ENCODE measurements around the gene KLHL18. TPM values are rescaled to one million over a fixed set of nuclear protein-coding genes. Genes with fewer than 3 reads are reported as not detected.
"Not testable (repeated sequence)": the region's sequence is repeated elsewhere in the genome, so short reads cannot be mapped to it uniquely, and the experiment has no call there.

KLHL18 gene
- total RNA-seq, 2 experiments from 2014 or later: 20.7 to 21.6 TPM

- DNase-seq: no peak
- CTCF ChIA-PET: no interaction called here
- Mint-ChIP-seq H3K4me3 (no peak overlapping the region), H3K27ac (no peak overlapping the region), H3K9me3 (no peaks in the 10 kb centered on the region), H3K36me3 (ENCODE audit: low read depth) (peaks cover 29% of the 10 kb centered on the region), H3K4me1 (ENCODE audit: low read depth) (peaks cover 29% of the 10 kb centered on the region), H3K27me3 (ENCODE audit: low read depth) (no peaks in the 10 kb centered on the region)
- intact Hi-C loops (cut with micrococcal nuclease): no loop called here
Observed at GRCh38 chr3:47299381-47300318, 16.9 kb downstream of the KLHL18 start.

- CTCF ChIA-PET: no interaction called here
Observed at GRCh38 chr3:47301456-47301855, 18.7 kb downstream of the KLHL18 start.

GRCh38 chr3:47306022-47306421, 23.3 kb downstream of the KLHL18 start:
- Mint-ChIP-seq H3K4me1 (ENCODE audit: low read depth) (peaks cover 11% of the 10 kb centered on the region), H3K27ac (no peak overlapping the region), H3K36me3 (ENCODE audit: low read depth) (peaks cover 37% of the 10 kb centered on the region), H3K27me3 (ENCODE audit: low read depth) (no peaks in the 10 kb centered on the region), H3K4me3 (no peak overlapping the region), H3K9me3 (no peaks in the 10 kb centered on the region)
- no peak for DNase-seq
- CTCF ChIA-PET: interaction anchor here (0.7 kb wide), 1 partner anchor 17 kb away, joined by 3 read pairs; no protein-coding TSS in a partner anchor
- intact Hi-C loops (cut with micrococcal nuclease): no loop called here

More at GRCh38 chr3:47301456-47301855, 18.7 kb downstream of the KLHL18 start:
- Mint-ChIP-seq H3K9me3 (no peaks in the 10 kb centered on the region), H3K27me3 (ENCODE audit: low read depth) (no peaks in the 10 kb centered on the region), H3K27ac (no peak overlapping the region), H3K4me1 (ENCODE audit: low read depth) (peaks cover 21% of the 10 kb centered on the region), H3K4me3 (no peak overlapping the region), H3K36me3 (ENCODE audit: low read depth) (peaks cover 31% of the 10 kb centered on the region)
- intact Hi-C loops (cut with micrococcal nuclease): no loop called here
- no peak for DNase-seq

GRCh38 chr3:47309231-47309630, 26.5 kb downstream of the KLHL18 start:
- Mint-ChIP-seq H3K4me1 (ENCODE audit: low read depth) (peaks cover 17% of the 10 kb centered on the region), H3K36me3 (ENCODE audit: low read depth) (peaks cover 20% of the 10 kb centered on the region)
- H3K27me3 Mint-ChIP-seq (ENCODE audit: low read depth); intact Hi-C loops (cut with micrococcal nuclease); H3K27ac Mint-ChIP-seq; DNase-seq; H3K4me3 Mint-ChIP-seq; H3K9me3 Mint-ChIP-seq: not testable (repeated sequence)
- CTCF ChIA-PET: interaction anchor here (0.6 kb wide), 2 partner anchors 35 to 86 kb away, joined by 3 to 4 read pairs; no protein-coding TSS in a partner anchor

- Mint-ChIP-seq H3K27me3 (ENCODE audit: low read depth) (no peaks in the 10 kb centered on the region), H3K27ac (no peak overlapping the region), H3K4me1 (ENCODE audit: low read depth) (peaks cover 19% of the 10 kb centered on the region), H3K9me3 (no peaks in the 10 kb centered on the region), H3K36me3 (ENCODE audit: low read depth) (peaks cover 16% of the 10 kb centered on the region), H3K4me3 (no peak overlapping the region)
- no peak for DNase-seq
- intact Hi-C loops (cut with micrococcal nuclease): loop anchor here (2.0 kb wide), 1 partner anchor 54 kb away; no protein-coding TSS in a partner anchor
- CTCF ChIA-PET: interaction anchor here (0.6 to 0.7 kb wide), 2 partner anchors 27 to 72 kb away, joined by 3 to 4 read pairs; no protein-coding TSS in a partner anchor
Observed at GRCh38 chr3:47310391-47310790, 27.6 kb downstream of the KLHL18 start.

- intact Hi-C loops (cut with micrococcal nuclease): no loop called here
- H3K4me1 Mint-ChIP-seq (ENCODE audit: low read depth): peaks cover 13% of the 10 kb centered on the region
- no peaks in the 10 kb centered on the region for H3K27me3 Mint-ChIP-seq (ENCODE audit: low read depth)
- DNase-seq: no peak
- H3K4me3 Mint-ChIP-seq: no peak overlapping the region
- CTCF ChIA-PET: interaction anchor here (0.9 to 2.9 kb wide), 5 partner anchors 10 to 149 kb away, joined by 3 to 17 read pairs (median 3); no protein-coding TSS in a partner anchor
- no peak overlapping the region for H3K27ac Mint-ChIP-seq
- no peaks in the 10 kb centered on the region for H3K9me3 Mint-ChIP-seq
- peaks cover 7% of the 10 kb centered on the region for H3K36me3 Mint-ChIP-seq (ENCODE audit: low read depth)
Observed at GRCh38 chr3:47313341-47314055, 30.8 kb downstream of the KLHL18 start.

GRCh38 chr3:47314056-47314764, 31.5 kb downstream of the KLHL18 start:
- CTCF ChIA-PET: interaction anchor here (0.7 to 2.9 kb wide), 6 partner anchors 9 to 294 kb away, joined by 3 to 17 read pairs (median 4); no protein-coding TSS in a partner anchor
- intact Hi-C loops (cut with micrococcal nuclease): no loop called here
- Mint-ChIP-seq H3K9me3 (no peaks in the 10 kb centered on the region), H3K4me1 (ENCODE audit: low read depth) (peaks cover 13% of the 10 kb centered on the region), H3K27ac (no peak overlapping the region), H3K36me3 (ENCODE audit: low read depth) (peaks cover 3% of the 10 kb centered on the region), H3K4me3 (no peak overlapping the region), H3K27me3 (ENCODE audit: low read depth) (no peaks in the 10 kb centered on the region)
- DNase-seq: no peak

- no peaks in the 10 kb centered on the region for H3K27me3 Mint-ChIP-seq (ENCODE audit: low read depth)
- H3K36me3 Mint-ChIP-seq (ENCODE audit: low read depth): peaks cover 2% of the 10 kb centered on the region
- peaks cover 13% of the 10 kb centered on the region for H3K4me1 Mint-ChIP-seq (ENCODE audit: low read depth)
- H3K9me3 Mint-ChIP-seq: no peaks in the 10 kb centered on the region
- CTCF ChIA-PET: interaction anchor here (1.2 to 2.9 kb wide), 3 partner anchors 8 to 36 kb away, joined by 3 to 17 read pairs (median 7); no protein-coding TSS in a partner anchor
- no peak overlapping the region for H3K4me3 Mint-ChIP-seq
- intact Hi-C loops (cut with micrococcal nuclease): no loop called here
- no peak overlapping the region for H3K27ac Mint-ChIP-seq
- no peak for DNase-seq
Observed at GRCh38 chr3:47315069-47315647, 32.4 kb downstream of the KLHL18 start.

GRCh38 chr3:47316151-47316550, 33.4 kb downstream of the KLHL18 start:
- H3K4me1 Mint-ChIP-seq (ENCODE audit: low read depth): peaks cover 13% of the 10 kb centered on the region
- H3K9me3 Mint-ChIP-seq; H3K36me3 Mint-ChIP-seq (ENCODE audit: low read depth); DNase-seq; H3K27me3 Mint-ChIP-seq (ENCODE audit: low read depth); H3K4me3 Mint-ChIP-seq; CTCF ChIA-PET; H3K27ac Mint-ChIP-seq; intact Hi-C loops (cut with micrococcal nuclease): not testable (repeated sequence)

- Mint-ChIP-seq H3K4me1 (ENCODE audit: low read depth) (peaks cover 8% of the 10 kb centered on the region), H3K4me3 (no peak overlapping the region), H3K27ac (no peak overlapping the region), H3K36me3 (ENCODE audit: low read depth) (peaks cover 3% of the 10 kb centered on the region), H3K27me3 (ENCODE audit: low read depth) (no peaks in the 10 kb centered on the region), H3K9me3 (no peaks in the 10 kb centered on the region)
- intact Hi-C loops (cut with micrococcal nuclease): no loop called here
- CTCF ChIA-PET: no interaction called here
- DNase-seq: no peak
Observed at GRCh38 chr3:47318916-47319315, 36.2 kb downstream of the KLHL18 start.

- H3K27ac Mint-ChIP-seq: no peak overlapping the region
- intact Hi-C loops (cut with micrococcal nuclease): loop anchor here (5.0 kb wide), 3 partner anchors 303 to 393 kb away; no protein-coding TSS in a partner anchor
- H3K27me3 Mint-ChIP-seq (ENCODE audit: low read depth): no peaks in the 10 kb centered on the region
- peaks cover 5% of the 10 kb centered on the region for H3K36me3 Mint-ChIP-seq (ENCODE audit: low read depth)
- no peak overlapping the region for H3K4me3 Mint-ChIP-seq
- CTCF ChIA-PET: interaction anchor here (0.6 to 0.7 kb wide), 2 partner anchors 306 to 977 kb away, joined by 3 read pairs; no protein-coding TSS in a partner anchor
- no peaks in the 10 kb centered on the region for H3K4me1 Mint-ChIP-seq (ENCODE audit: low read depth)
- no peaks in the 10 kb centered on the region for H3K9me3 Mint-ChIP-seq
- DNase-seq: no peak
Observed at GRCh38 chr3:47319956-47320355, 37.2 kb downstream of the KLHL18 start.

Data from activated naive CD4-positive, alpha-beta T cell treated with anti-CD3 and anti-CD28 coated beads for 36 hours (primary cell).